HG02588 (cell line): ENCODE measurements around the gene RBM5.

Source experiments
- ATAC-seq: cut with Tn5 transposase; IDR thresholded peaks from one replicate; pipeline ENCODE4 v1.9.1; 2021; ENCODE audit warnings: mild to moderate bottlenecking, moderate library complexity; ENCODE audit not compliant: unreplicated experiment

The RBM5 gene

DNA sequence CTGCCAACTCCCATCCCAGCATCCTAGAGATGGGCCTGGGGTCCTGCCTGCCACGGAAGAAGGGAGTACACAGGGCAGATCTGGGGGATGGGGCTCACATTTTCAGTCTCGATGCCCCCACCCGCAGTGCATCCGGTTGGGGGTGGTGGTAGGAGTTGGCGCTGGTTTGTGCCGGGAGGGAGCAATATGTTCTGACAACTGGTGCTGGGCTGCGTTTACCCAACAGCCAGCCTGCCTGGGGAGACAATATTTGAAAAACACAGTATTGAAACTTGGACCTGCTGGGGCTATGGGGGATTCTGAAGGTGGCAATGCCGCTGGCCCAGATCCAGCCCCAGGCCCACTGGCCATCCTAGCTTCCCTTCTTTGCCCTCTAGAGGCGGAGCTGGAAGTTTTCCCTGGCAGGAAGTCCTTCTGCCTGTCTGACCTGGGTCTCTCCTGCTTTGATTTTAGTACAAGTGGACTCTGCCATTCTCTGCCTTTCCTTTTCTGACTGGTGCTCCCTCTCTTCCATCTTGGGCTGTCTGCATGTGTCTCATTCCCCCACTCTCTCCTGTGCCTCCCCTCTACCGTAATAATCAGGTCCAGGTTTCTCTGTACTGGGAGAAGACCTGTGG, 69.9 kb downstream of the RBM5 start:
- ATAC-seq, result no peak

DNA sequence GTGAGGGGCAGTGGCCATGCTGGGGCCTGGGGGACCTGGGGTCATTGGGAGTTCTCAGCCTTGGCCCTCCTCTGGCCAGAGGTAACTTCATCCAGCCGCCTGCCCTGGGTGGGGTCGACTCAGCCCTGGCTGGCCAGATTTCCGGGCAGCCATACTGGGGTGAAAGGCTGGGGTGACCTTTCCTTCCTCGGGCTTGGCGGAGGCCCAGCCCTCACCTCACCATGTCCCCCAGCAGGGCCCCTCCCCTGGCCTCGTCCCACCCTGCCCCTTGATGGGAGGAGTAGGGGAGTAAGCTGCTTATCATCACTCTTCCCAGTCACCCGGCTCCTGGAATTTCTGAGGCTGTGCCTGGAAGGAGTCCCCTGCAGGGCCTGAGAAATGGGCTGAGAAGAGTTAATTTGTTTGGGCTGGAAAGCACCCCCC, 71.9 kb downstream of the RBM5 start:
- no peak for ATAC-seq

GRCh38 chr3:50161320-50161719, 72.6 kb downstream of the RBM5 start:
- ATAC-seq, result no peak

DNA sequence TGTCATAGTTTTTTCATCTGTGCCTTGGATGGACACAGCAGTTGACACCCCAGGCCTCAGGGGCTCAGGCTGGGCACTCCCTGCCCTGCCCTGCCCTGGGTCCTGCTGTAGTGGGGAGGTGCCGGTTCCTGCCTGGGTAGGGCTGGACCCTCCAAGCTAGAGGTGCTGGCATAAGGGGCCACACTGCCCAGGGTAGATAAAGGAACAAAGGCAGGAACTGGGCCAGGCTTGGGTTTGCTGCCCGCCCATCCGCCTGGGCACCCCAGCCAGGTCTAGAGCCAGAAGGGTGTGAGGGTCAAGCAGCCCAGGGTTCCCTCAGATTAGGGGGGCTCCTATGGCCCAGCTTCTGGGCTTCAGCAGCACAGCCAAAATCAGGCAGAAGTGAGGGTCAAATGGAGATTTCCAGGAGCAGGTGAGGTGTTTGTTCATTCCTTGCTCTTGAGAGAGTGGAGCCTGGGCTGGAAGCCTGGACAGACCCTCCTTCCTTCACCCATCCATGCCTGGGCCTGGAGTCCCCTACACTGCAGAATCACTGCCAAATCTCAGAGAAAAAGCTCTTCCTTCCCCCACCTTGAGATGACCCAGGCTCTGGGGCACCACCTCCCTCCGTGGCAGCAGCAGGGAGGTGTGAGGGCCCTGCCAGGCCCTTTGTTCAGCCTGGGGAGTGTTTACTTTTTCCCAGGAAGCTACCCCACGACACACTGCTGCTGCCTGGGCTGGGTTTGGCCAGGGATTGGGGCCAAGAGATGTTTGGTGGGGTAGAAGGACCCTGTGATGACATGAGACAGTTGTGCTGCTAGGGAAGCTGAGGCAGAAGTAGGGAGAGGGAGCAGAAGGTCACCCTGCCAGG, 73.5 kb downstream of the RBM5 start:
- no peak for ATAC-seq

DNA sequence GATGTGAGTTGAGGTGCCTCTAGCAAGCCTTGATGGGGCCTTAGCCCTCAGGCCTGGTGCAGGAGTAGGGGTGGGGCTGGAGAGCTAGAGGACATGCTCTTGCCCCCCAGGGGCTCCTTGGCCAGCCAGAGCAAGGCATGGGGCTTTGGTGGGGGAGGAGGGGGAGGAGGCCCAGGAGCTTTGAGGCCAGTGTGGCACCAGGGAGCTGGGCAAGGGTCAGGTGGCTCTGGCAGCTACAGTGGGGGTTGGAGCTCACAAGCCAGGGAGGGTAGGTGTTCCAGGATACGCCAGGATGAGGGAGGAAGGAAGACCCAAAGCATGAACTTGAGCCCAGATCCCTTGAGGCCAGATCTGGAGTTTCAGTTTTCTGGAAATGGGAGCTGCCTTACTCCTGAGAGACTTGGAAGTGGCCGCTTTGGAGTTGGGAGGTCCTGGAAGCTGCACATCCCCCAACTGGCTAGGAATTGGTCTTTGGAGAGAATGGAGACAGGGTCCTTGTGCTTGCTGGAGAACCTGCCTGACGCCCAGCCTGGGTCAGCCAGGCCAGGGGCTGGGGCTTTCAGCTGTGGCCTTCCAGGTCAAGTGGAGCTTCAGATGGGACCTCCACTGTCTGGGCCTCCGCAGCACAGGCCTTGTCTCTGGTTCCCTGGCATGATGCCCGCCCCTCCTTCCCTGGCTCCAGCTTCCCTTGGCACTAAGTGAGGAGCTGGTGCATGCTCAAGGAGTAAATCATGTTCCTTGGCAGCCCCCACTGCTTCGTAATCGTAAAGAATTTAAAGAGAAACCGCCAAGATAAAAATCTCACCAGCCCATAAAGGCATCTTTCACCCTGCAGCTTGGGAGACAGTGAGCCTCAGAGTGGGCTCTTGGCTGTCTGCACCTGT, 75.1 kb downstream of the RBM5 start:
- no peak for ATAC-seq

GRCh38 chr3:50164481-50164880, 75.8 kb downstream of the RBM5 start:
- no peak for ATAC-seq

DNA sequence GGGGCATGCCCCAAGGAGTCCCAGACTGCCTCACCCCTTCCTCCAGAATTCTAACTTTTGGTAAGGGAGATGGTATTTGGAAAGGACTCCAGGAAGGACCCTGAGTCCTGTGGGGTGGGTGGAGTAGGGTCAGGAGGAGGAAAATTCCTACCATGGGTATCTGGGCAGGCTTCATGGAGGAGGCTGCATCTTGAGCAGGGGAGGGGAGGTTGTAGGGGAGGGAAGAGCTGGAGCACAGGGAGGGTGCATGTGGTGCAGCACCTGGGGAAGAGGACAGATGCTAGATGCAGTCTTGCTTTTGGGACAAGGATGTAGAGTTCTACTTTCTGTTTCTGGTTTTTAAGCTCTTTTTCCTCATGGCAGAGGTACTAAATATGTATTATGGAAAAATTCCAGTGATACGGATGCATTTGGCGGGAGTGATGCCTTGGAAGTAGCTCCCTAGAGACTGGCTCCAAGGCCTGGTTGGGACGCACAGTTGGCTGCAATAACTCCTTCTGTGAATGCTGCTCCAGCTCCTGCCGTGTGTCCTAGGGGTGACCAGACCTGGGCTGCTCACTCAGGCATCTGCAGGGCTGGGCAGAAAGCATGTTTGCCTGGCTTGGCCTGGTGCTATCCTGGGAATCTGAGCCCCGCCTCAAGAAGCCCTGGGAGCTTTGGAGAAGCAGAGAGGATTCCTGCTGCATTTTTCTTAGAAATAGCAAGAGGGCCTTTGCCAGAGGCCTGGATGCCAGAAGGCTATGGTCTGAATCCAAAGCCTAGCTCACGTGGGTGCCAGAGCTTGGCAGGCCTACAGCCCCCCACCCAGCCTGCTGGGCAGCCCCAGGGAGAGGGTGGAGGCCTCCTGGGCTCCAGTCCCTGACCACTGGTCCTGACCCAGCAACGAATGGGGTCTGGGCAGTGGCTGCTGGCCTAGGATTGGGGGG, 76.5 kb downstream of the RBM5 start:
- ATAC-seq, result no peak

DNA sequence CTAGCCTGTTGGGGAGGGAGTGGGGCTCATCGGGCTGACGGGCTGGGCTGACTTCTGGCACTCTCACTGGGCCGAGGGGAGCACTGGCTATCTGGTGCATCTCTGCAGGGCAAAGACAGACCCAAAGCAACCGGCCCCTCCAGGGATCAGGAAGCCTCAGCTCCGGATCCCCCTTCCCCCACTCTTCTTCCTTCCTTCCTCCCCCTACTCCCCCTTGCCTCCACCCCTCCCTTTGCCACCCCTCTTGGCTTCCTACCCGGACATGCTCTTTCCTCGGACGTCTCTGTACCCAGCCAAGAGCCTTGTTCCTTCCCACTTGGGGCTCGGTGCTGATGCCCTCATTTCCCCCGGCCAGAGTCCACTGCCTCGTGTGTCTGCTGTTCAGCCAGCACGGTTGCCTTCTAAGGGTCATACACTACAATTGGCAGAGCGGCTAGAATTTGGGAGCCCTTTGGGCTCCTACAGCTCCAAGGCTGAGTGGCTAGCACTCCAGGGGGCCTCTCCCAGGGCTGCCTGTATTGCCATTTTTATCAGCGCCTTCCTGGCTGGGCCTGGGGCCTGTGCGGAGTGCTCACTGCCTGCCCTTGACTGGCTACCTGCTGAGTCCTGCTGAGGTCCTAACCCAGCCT, 77.3 kb downstream of the RBM5 start:
- ATAC-seq, result no peak

DNA sequence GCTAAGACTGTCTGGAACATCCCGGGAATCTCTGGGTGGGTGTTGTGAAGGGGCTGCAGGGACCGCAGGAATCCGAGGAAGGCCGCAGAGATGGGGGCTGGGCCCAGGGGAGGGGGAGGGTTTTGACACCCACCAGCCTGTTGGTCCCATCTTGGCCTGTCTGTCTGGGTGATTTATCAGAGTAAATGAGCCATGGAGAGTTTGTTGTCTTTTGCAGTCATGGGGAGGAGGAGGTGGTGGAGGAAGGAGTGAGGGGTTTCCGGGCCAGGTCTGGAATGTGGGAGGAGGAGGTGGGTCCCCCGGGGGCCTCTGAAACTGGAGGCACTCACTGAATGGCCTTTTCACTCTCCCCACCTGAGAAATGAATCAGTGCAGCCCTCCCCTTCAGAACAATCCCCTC, 77.9 kb downstream of the RBM5 start:
- ATAC-seq, result no peak

DNA sequence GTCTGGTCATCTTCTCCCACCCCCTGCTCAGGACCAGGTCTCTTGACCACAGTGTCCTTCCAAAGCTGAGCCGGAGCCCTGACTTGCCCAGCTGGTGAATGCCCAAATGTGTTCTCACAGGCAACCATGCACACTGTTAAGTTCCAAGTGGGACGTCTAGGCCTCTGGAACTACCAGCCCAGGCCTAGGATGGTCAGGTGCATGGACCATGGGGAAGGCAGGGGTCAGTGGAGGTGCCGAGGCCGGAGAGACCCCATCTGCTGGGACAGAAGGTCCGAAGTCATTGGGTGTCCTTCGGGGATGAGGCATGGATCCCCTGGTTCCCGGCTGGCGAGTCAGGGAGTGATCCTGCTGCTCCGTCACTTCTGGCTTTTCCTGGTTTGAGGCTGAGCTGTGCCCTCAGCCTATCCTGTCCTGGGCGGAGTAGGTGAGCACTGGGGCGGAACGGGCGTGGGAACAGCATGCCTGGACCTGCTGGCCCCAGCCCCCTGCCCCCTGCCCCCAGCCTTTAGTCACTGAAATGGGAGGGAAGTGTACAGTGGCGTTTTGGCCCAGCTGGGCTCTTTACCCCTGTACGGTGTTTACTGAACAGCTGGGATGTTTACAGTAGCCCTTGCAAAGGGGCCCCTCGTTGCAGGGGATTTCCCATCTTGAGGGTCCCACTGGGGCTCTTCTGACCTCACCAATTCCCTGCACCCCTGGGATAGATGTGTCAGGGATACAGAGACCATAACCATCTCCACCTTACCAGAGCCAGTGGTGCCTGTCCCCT, 78.5 kb downstream of the RBM5 start:
- no peak for ATAC-seq

- ATAC-seq, result no peak
Observed at GRCh38 chr3:50167841-50168209, 79.1 kb downstream of the RBM5 start.

DNA sequence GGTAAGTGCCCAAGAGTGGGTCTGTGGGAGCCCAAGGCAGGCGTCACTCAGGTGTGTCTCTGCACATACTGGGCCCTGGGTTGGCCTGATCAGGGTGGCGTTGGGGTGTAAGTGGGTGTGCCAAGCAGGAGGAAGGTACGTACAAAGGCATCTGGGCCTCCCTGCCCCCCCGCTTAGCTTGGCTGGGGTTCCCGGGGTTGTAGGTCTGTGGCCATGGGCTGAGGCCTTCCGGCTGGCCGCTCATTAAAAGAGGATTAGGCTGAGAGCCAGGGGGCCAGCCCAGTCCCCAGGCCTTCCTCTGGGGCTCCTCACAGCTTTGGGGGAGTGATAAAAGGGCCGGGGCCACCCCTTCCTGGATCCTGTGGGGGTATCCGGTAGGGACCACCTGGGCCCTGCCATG, 79.7 kb downstream of the RBM5 start:
- no peak for ATAC-seq
